ENCODE measurements around the gene HS1BP3. TPM values are rescaled to one million over a fixed set of nuclear protein-coding genes. Genes with fewer than 3 reads are reported as not detected.

The HS1BP3 gene
- total RNA-seq, 1 donor from 2014 or later: 22.2 TPM

DNA sequence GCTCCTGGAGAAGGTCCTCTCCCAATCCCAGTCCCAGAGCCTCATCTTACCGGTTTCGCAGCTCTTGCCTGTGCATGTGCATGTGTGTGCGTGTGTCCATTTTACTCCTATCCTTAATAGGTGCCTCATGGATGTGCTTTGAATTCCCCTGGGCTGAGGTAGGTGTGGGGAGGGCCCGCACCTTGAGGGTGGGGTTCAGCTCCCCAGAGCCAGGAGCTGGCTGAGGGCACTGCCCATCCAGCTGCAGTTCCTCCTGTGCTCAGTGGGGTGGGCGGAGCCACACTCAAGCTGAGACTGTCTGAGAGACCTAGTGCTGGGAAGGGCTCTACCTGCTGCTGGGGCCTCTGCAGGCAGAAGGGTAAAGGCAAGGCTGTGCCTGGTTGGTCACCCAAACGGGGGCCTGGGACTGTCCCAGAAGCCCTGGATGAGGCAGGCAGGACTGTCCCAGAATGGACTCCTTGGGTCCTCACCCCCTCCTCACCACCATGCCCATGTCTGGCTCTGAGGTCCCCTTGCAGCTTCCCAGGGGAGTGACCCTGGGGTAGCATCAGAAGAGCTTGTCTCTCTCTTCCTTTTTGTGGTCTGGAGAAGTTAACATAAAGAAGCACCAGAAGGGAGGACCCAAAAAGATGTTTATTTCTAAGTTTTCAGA lies 24.9 kb upstream of the HS1BP3 start:
- DNase-seq (ENCODE audit: low read depth, low spot score): no peak

DNA sequence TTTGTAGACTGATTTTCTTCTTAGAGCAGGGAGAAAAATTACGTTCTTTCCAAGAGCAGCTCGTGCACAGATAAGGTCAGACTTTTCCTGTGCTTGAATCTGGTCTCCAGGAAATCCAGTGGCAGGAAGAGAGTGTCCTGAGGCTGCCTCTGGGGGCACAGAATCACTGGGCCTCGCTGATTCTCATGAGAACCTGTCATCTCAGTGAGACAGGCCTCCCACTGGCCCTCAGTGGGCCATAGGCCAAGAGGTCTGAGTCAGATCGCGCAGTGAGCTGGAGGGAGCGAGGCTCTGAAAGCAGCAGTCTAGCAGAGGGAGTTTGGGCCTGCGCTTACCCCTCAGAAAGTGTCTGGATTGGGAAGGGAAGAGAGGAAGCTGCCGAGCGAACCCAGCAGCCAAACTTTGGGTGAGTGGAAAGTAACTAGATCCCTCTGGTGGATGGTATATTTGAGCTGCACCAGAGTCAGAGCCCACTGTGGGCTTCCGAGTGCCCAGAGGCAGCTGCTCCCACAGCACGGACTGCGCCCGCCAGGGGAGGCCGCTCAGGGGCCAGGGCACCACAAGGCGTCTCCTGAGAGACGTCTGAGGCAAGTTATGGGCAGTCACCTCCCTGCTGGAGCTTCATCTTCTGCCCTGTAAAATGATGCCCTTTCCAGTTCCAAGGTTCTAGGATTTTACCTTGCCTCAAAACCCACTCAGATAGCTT lies 24.2 kb upstream of the HS1BP3 start:
- peak; percentile 57 for DNase-seq (ENCODE audit: low read depth, low spot score)

DNA sequence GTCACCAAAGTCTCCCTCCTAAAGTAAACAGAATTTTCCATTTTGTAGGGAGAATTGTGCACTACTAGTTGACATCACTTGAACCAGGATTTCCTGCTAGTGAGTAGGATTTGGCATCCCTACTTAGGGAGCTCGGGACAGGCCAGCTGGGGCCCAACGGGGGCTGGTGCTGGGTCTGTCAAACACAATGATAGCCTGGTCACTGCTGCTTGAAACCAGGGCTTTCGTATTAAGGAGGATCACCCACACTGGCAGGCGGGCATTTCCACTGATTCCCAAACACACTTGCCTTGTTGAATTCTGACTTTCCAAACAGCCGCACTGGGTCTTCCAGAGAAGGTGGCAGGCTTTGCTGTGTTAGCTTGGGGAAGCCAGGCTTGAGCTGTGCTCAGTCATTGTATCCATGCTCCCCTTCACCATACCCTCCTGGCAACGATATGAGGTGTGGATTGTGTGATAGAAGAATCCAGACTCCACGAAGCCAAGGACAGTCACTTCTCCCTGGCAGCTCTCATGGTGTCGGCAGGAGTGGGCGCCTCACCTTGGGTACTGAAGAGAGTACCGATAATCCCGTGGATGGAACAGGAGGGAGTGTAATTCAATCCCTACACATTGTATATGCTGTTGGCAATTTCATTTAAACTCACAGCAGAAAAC lies 23.5 kb upstream of the HS1BP3 start:
- DNase-seq (ENCODE audit: low read depth, low spot score): no peak

DNA sequence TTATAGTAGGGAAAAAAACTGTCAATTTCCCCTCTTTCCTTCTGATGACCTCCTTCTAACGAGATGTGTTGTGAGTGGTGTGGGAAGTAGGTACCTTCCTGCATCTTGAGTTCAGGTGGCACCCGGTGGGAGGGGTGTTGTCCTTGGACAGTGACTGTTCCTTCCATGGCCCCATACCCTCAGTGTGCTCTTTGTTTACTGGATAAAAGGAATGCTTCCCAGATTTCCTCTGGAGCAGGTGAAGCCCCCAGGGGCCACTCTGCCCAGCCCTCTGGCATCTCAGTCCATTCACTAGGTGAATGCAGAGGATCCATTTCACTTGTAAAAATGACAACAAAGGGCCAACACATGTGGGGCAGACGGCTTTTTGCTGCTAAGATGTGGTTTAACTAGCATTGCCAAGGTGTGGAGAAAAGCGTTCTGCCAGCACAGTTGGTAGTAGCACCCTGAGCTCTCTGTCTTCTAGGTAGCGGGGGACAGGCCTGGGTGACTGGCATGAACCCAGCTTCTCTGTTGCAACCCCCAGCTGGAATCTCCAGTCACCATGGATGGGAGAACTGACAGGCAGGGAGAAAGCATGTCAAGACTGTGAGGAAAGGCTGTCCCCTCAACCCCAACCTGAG lies 22.9 kb upstream of the HS1BP3 start:
- no peak for DNase-seq (ENCODE audit: low read depth, low spot score)

DNA sequence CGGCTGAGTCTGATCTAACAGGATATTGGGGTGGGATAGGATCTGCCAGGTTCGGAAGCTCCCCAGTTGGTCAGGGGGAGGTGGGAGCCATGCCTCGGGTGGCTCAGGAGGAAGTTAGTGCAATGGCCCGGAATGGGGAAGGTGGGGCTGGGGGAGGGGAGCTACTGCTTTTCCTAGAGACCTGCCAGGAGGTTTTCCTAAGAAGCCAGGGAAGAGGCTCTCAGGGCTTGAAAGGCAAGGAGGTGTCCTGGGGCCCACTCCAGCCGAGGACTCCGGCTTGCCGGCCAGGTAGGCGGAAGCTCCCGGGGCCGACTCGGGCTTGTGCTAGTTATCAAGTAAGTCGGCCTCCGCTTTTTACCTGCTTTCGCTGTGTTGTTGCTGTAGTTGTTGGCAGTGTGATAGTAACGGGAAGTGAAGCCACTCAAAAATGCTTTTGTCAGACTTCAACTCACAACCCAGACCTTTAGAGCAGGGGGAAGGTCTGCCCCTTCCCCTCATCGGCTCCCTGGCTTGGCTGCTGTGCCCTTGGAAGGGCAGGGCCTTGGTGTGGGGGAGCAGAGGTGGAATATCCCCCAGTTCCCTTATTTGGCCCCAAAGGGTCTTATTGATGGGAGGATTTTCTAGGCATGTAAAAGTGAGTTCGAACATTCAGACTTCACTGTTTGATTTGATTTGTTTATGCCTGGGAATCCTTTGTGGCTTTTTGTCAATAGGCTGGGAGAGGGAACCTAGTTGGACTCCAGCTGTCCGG lies 21.5 kb upstream of the HS1BP3 start:
- no peak for DNase-seq (ENCODE audit: low read depth, low spot score)

DNA sequence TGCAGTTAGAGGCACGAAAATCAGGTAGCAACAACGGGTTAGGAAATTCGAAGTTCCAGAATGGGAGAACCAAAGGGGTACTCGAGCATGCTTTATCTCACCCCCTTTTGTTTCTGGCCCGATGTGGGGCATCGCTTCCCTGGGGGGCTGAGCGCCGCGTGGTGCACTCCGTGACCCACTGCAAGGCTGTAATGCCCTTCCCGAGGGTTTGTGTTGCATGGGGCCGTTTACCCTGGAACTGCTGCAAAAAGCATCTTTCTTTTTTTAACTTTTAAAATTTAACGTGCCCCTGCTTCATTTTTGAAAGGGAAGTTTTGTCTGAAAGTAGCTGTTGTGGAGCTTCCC lies 20.8 kb upstream of the HS1BP3 start:
- DNase-seq (ENCODE audit: low read depth, low spot score): no peak

DNA sequence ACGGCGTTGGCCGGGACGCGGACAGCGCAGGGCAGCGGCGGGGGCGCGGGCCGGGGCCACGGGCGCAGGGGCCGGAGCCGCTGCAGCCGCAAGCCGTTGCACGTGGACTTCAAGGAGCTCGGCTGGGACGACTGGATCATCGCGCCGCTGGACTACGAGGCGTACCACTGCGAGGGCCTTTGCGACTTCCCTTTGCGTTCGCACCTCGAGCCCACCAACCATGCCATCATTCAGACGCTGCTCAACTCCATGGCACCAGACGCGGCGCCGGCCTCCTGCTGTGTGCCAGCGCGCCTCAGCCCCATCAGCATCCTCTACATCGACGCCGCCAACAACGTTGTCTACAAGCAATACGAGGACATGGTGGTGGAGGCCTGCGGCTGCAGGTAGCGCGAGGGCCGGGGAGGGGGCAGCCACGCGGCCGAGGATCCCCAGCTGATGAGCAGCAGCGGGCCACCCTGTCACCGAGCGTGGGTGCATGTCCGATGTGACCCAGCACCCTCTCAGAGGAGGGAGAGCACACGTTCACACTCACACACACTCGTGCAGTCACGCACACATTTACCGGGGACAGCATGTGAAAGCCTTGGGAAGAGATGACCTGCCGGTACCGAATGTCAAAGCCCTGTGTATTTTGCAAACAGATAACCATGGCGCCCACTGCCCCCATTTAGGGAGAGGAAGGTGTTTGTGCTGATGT lies 20.3 kb upstream of the HS1BP3 start:
- DNase-seq (ENCODE audit: low read depth, low spot score): no peak

DNA sequence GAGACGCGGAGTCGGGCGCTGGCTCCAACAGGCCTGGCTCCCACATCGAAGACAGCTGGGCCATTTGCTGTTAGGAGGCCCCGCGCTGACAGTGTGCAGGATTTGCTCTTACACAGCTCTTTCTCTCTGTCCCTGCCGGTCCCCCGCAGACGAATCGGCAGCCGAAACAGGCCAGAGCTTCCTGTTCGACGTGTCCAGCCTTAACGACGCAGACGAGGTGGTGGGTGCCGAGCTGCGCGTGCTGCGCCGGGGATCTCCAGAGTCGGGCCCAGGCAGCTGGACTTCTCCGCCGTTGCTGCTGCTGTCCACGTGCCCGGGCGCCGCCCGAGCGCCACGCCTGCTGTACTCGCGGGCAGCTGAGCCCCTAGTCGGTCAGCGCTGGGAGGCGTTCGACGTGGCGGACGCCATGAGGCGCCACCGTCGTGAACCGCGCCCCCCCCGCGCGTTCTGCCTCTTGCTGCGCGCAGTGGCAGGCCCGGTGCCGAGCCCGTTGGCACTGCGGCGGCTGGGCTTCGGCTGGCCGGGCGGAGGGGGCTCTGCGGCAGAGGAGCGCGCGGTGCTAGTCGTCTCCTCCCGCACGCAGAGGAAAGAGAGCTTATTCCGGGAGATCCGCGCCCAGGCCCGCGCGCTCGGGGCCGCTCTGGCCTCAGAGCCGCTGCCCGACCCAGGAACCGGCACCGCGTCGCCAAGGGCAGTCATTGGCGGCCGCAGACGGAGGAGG lies 19.6 kb upstream of the HS1BP3 start:
- DNase-seq (ENCODE audit: low read depth, low spot score): no peak

DNA sequence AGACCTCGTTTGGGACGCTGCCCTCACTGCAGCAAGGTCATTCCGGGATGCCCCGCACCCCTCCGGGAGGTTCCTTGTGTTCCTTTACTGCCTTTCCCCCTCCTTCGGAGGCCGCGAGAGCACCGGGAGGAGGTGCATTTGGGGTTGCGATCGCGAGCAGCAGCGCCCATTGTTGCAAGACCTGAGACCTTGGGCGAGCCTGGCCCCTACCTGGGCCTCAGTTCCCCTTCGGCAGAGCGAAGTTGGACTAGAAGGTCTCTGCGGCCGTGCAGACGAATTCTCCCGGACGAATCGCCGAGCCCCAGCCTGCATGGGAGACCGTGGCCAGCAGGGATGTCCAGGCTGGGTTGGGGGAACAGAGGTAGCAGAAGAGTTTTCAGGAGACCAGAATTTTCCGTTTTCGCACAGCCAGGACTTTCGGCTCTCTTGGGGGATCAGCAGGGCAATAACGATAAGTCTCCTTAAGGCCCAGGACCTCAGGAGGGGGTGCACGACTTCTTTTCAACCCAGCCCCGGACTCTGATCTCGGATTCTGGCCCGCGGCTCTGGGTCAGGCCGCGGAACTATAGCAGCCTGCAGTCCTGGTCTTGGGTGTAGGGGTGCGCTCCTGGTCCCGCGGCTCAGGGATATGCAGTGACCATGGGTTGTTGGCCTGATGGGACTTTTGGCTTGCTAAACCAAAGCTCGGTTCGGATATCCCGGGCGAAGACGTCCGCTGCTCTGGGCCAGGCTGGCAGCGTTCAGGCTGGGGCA lies 18.8 kb upstream of the HS1BP3 start:
- DNase-seq (ENCODE audit: low read depth, low spot score): no peak

DNA sequence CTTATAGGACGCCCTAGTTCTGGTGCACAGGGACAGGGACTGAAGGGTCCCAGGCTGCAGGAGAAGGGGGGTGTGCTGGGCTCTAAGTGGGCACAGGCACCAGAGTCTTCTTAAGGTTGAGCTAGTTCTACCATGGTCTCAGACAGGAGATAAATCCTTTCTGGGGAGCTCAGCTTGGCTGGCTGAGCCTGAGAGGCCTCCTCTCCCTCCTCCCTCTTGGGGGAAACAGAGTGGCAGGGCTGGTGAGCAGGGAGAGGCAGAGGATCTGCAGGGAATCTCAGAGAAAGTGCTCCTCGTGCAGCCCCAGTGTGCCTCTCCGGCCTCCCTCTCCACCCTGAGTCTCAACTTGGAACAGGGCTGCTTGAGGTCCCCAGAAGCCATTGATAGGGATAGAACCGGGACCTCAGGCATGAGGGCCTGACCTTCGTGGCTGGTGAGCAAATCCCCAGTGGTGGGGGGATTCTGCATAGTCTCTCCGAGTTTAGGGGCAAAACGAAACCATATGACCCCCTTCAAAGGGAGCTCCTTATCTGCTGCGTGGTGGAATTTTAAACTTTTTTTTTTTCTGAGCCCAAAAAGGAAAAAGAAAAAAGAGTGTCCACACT lies 18.1 kb upstream of the HS1BP3 start:
- DNase-seq (ENCODE audit: low read depth, low spot score): no peak

DNA sequence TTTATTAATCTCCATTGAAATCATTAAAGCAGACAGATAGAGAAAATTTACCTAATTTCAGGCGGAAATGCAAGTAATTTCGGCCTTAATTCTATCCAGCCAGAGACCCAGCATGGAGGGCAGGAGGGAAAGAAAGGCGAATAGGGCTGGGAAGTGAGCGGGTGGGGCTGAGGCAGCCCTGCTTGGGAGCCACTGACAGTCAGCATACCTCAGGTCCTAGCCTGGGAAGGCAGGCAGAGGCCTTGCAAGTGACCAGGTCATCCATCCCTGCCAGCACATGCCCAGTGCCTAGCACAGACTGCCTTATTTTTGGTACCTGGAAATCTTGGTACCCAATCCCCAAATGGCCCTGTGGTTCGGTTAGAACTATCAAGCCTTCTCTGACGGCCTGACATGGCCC lies 17.6 kb upstream of the HS1BP3 start:
- DNase-seq (ENCODE audit: low read depth, low spot score): no peak

DNA sequence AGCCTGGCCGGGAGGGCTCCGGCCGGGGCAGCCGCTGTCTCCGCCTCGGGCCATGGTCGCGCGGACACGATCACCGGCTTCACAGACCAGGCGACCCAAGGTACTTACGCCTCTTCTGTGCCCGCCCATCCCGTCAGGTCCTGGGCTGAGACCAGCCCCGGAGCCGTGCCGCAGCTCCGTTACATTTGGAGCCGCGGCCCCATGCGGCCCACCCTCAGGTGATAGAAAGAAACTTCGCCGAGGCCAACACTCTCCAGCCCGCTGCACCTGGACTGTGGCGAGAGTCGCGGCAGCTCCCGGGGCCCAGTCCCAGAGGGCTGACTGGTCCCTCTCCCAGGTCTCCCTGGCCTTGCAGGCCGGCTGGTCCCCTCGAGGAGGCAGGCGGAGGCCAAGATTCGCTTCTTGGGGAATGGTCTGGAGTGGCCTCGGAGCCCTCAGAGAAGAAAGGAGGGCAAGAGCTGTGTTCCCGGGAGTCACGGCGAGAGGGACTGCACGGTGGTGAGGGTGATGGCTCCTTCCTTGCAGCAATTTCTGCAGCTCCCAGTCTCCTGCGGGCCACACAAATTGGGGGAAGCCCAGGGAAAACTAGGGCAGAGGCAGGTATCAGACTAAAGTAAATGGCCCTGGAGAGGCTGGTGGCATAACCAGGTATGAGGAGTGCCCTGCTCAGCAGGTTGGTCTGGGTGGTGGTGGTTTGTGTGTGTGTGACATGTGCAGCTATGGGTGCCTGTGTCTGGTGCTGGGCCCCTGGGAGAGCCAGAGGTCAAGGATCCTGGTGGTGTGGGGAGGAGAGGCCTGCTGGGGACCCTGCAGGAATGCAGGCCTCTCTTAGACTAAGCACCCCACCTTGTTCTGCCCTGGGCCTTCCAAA lies 16.9 kb upstream of the HS1BP3 start:
- DNase-seq (ENCODE audit: low read depth, low spot score): no peak

DNA sequence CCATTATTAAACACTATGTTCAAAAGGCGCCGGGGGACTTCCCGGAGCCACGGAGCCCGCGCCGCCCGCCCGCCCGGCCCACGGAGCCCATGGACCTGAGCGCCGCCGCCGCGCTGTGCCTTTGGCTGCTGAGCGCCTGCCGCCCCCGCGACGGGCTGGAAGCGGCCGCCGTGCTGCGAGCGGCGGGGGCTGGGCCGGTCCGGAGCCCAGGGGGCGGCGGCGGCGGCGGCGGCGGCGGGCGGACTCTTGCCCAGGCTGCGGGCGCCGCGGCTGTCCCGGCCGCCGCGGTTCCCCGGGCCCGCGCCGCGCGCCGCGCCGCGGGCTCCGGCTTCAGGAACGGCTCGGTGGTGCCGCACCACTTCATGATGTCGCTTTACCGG lies 16.2 kb upstream of the HS1BP3 start:
- no peak for DNase-seq (ENCODE audit: low read depth, low spot score)

DNA sequence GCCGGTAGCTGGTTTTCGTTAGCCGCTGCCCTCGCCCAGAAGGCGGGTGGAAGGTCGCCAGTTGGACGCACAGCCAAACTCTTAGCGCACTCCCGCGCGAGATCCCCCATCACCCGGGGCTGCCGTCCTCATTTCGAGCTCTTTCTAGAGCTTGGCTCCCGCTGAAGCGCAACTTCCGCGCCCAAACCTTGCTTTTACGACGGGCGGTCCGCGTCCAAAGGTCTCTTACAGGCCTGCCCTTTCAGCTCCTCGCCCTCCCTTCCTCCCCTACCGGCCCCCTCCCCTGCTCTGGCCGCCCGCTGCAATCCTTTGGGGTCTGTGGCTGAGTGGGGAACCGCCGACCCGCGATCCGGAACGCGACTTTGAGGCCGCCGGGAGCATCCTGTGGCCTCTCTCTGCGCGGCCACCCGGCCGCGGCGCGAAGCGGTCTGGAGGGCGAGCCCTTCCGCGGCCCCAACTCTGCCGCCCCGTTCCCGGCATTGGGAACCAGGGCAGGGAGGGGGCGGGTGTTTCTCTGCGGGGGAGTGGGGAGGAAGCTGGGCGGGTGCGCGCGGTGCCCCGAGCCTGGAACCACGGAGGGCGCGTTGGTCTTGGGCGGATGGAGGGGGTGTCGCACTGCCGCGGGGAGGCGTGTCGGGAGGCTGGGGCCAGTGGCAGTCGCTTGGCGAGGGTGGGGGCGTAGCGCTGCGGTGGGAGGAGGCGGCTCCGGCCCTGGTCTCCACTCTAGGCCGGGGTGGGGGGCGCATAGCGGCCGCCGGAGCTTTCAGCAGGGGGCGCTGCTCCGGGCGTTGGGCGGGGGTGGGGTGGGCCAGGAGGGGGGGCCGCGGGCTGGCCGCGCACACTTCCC lies 15.6 kb upstream of the HS1BP3 start, which contains the start of gene GDF7:
TSS of gene GDF7 (plus strand) at position 841 of the 847 bp plus-strand sequence. CDS start 96 bp downstream, outside the sequence.
- peak; percentile 26 for DNase-seq (ENCODE audit: low read depth, low spot score)

DNA sequence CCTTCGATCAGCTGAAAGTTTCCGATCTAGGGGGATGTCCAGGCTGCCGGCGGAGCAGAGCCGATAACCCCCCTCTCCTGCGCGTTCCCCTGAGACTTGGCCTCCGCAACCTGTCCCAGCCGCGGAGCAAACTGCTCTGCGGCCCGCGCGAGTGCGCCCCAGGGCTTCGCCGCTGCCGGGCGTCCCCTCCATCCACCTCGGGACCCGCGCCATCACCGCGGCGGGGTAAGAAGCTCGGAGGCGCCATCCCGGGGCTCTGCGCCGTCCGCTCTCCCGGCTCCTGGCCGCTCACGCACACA lies 15.1 kb upstream of the HS1BP3 start:
- no peak for DNase-seq (ENCODE audit: low read depth, low spot score)

DNA sequence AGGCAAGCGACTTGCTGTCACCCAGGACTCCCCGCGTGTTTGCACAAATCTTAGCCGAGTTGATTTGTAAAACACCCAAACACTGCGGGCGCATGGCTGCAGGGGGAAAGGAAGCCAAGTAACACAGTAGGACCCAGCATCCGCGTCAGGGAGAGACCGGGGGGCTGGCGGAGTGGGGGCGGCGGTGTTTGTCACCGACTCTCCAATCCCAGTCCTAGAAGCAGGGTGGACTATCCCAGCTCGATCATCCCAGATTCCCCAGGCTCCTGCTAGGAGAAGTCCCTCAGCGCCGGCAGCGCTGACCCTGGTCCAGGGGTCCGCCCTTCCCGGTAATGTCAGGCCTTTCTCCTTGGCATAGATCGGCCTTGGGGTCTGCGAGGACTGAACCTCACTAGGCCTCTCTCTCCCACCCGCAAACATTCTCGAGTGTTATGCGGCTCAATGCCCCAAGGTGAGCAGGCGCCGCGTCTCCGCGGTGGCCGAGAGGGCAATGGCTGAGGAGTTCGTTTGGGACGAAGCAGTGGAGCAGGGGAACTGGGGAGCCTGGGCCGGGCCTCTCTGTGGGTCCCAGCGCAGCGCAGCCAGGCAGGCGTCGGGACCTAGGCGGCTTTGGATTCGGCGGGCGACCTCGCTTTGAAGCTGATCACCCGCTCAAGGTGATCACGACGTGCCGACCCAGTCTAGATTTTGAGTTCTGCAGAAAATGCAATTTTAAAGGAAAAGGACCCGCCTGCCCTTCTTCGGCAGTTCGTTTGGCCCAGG lies 14.5 kb upstream of the HS1BP3 start:
- no peak for DNase-seq (ENCODE audit: low read depth, low spot score)

Measured in pulmonary artery endothelial cell (primary cell).